HG03378 (cell line): ENCODE results near the gene KCNMA1.

Source experiments
- ATAC-seq: cut with Tn5 transposase; IDR thresholded peaks from one replicate; pipeline ENCODE4 v1.9.1; 2021; ENCODE audit warnings: mild to moderate bottlenecking, moderate library complexity; ENCODE audit not compliant: unreplicated experiment

Gene KCNMA1

GRCh38 chr10:77106676-77107075 is 530.9 kb downstream of the KCNMA1 start:
- ATAC-seq, result no peak

- ATAC-seq, result no peak
Observed at GRCh38 chr10:77105761-77106221, 531.8 kb downstream of the KCNMA1 start.

- ATAC-seq, result no peak
Observed at GRCh38 chr10:77104459-77104980, 533.1 kb downstream of the KCNMA1 start.

- no peak for ATAC-seq
Observed at GRCh38 chr10:77103213-77103612, 534.4 kb downstream of the KCNMA1 start.

- no peak for ATAC-seq
Observed at GRCh38 chr10:77101341-77101740, 536.3 kb downstream of the KCNMA1 start.

GRCh38 chr10:77099136-77099535 is 538.5 kb downstream of the KCNMA1 start:
- ATAC-seq, result no peak

GRCh38 chr10:77097625-77098024 is 540.0 kb downstream of the KCNMA1 start:
- ATAC-seq, result no peak

GRCh38 chr10:77093126-77093525 is 544.5 kb downstream of the KCNMA1 start:
- no peak for ATAC-seq

- ATAC-seq, result no peak
Observed at GRCh38 chr10:77091597-77092165, 545.9 kb downstream of the KCNMA1 start.

GRCh38 chr10:77090381-77091356 is 546.9 kb downstream of the KCNMA1 start:
- ATAC-seq, result no peak

GRCh38 chr10:77087366-77087765 is 550.2 kb downstream of the KCNMA1 start:
- no peak for ATAC-seq

- ATAC-seq, result no peak
Observed at GRCh38 chr10:77086081-77086480, 551.5 kb downstream of the KCNMA1 start.

- ATAC-seq, result no peak
Observed at GRCh38 chr10:77085344-77085743, 552.3 kb downstream of the KCNMA1 start.

- ATAC-seq, result no peak
Observed at GRCh38 chr10:77084431-77085144, 553.0 kb downstream of the KCNMA1 start.

- ATAC-seq, result no peak
Observed at GRCh38 chr10:77082601-77083252, 554.9 kb downstream of the KCNMA1 start.

GRCh38 chr10:77081481-77081891 is 556.1 kb downstream of the KCNMA1 start:
- no peak for ATAC-seq

- no peak for ATAC-seq
Observed at GRCh38 chr10:77080361-77081027, 557.1 kb downstream of the KCNMA1 start.

GRCh38 chr10:77079592-77080300 is 557.9 kb downstream of the KCNMA1 start:
- ATAC-seq, result no peak

GRCh38 chr10:77077316-77077945 is 560.2 kb downstream of the KCNMA1 start:
- ATAC-seq, result no peak
